Effector memory CD4-positive, alpha-beta T cell (primary cell): ENCODE data around the gene KLHL2.
"Not testable (repeated sequence)": the region's sequence is repeated elsewhere in the genome, so short reads cannot be mapped to it uniquely, and the experiment has no call there.

Experiments used
- DNase-seq, 3 donors: peaks; one replicate each; pipeline ENCODE4 v3.0.0-alpha.2; 2020
- H3K27ac ChIP-seq: 2 replicates; pipeline ENCODE4 v1.7.0; 2013; ENCODE audit warnings: mild to moderate bottlenecking, low read length, moderate library complexity; ENCODE audit not compliant: insufficient read depth, poor library complexity, severe bottlenecking
- H3K27me3 ChIP-seq: replicated peaks from 2 replicates; pipeline ENCODE4 v1.7.0; 2013; ENCODE audit warnings: mild to moderate bottlenecking, low read length; ENCODE audit not compliant: insufficient read depth, control insufficient read depth, poor library complexity, severe bottlenecking
- H3K36me3 ChIP-seq: 2 replicates; pipeline ENCODE4 v1.7.0; 2013; ENCODE audit warnings: mild to moderate bottlenecking, low read length, moderate library complexity; ENCODE audit not compliant: control insufficient read depth, insufficient read depth
- H3K4me1 ChIP-seq: 2 replicates; pipeline ENCODE4 v1.7.0; 2013; ENCODE audit warnings: low read length, mild to moderate bottlenecking; ENCODE audit not compliant: control insufficient read depth, insufficient read depth, poor library complexity, severe bottlenecking
- H3K4me3 ChIP-seq: 2 replicates; pipeline ENCODE4 v1.7.0; 2013; ENCODE audit warnings: low read length, low read depth, mild to moderate bottlenecking; ENCODE audit not compliant: insufficient read depth, poor library complexity, severe bottlenecking
- H3K9me3 ChIP-seq: 2 replicates; pipeline ENCODE4 v1.7.0; 2013; ENCODE audit warnings: mild to moderate bottlenecking, low read length, moderate library complexity; ENCODE audit not compliant: control insufficient read depth

The KLHL2 gene

DNA sequence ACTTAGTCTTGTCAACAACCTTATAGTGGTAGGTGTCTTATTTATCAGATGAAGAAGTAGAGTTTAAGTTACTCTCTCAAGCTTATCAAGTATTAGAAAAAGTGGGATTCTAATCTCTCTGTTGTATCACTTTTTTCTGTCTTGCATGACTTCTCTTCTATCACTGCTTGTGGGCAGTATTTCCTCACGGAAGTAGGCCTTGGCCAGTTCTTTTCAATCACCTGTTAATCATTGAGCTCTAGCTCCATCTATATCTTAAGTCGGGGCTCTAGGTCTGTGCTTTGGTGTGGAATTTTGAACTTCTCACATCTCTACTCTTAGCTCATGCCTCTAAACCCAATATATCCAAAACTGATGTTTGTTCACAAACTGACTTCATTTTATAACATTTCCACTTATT lies 5.3 kb downstream of the KLHL2 start:
- not testable (repeated sequence) for H3K9me3 ChIP-seq, H3K4me1 ChIP-seq, DNase-seq, H3K27me3 ChIP-seq, H3K27ac ChIP-seq, H3K4me3 ChIP-seq, H3K36me3 ChIP-seq

DNA sequence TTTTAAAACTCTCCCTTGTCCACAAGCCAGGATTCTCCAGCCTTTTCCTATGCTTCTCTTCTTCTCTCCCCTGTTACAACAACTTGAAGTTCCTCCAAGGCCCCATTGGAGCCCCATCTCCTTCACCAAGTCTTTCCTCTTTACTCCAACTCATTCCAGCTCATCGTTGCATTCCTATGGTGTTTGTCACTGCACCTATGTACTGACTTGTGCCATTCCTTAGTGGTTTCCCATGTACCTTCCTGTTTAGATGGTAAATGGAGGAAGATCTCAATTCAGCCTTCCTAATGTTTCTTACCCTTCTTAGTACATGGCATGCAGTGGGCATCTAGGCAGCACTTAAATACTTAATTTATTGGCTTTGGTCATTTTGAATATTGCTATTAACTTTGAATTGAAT lies 6.0 kb downstream of the KLHL2 start:
- DNase-seq, H3K27ac ChIP-seq, H3K4me3 ChIP-seq, H3K27me3 ChIP-seq, H3K9me3 ChIP-seq, H3K36me3 ChIP-seq, H3K4me1 ChIP-seq: not testable (repeated sequence)

DNA sequence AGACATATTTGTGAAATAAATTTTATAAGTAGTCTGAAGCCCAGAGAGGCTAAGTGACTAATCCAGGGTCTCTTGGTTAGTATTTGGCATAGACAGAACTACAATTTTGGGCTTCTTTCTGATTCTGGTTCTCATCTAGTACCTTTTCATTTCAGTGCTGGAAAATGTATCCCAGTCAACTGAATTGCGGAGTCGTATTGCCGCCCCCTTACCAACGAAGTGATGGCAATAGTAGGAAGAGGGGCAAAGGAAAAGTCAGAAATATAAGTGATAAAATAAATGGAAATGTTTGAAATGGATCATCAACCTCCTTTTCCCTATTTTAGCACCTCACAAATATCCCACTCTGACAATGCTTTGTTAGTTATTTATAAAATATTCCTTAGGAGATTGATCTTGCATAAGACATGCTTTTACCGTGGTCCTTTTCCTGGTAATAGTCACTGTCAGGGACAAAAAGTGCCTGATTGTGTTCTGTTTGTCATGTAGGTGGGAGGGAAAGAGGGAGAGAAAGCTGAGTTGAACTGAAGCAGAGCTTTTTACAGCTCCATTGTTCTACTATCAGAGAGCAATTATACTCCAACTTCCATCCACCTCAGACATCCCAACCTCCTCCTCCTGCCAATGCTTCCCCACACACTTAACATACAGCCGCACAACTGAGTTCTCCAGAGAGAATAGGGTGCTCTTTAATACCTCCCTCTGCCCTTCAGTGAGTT lies 6.8 kb downstream of the KLHL2 start:
- not testable (repeated sequence) for DNase-seq, H3K27me3 ChIP-seq, H3K4me1 ChIP-seq, H3K36me3 ChIP-seq, H3K27ac ChIP-seq, H3K9me3 ChIP-seq, H3K4me3 ChIP-seq

DNA sequence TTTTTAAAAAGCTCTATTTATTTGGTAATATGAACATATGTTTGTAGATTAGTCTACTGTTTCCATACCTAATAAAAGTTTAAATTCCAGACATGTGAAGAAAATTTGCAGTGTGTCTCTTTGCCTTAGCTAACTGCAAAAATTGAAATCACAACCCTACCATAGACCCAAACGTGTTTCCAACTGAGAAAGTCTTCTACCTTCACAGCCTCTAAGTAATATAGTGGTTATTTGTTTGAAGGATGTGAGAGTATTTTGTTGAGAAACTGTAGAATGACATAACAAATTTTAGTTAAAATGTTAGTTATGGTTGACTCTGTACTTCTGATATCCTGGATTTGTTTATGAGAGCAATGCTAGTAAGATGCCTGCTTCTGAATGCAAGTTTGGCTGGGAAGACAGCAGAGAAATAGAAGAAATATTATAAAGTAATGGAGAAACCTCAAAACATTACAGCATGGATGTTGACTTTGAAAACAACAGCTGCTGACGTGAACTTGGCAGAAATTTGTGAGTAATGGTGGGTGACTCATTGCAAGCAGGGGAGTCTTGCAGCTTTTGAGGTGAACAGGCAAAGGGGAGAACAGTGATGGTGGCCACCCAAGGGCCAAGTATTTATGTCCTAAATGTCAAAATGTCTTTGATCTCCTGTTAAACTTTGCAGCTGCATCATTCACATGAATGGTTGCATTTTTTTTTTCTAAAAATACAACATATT lies 7.8 kb downstream of the KLHL2 start:
- H3K27ac ChIP-seq, H3K36me3 ChIP-seq, H3K4me3 ChIP-seq, H3K4me1 ChIP-seq, H3K27me3 ChIP-seq, H3K9me3 ChIP-seq, DNase-seq: not testable (repeated sequence)

DNA sequence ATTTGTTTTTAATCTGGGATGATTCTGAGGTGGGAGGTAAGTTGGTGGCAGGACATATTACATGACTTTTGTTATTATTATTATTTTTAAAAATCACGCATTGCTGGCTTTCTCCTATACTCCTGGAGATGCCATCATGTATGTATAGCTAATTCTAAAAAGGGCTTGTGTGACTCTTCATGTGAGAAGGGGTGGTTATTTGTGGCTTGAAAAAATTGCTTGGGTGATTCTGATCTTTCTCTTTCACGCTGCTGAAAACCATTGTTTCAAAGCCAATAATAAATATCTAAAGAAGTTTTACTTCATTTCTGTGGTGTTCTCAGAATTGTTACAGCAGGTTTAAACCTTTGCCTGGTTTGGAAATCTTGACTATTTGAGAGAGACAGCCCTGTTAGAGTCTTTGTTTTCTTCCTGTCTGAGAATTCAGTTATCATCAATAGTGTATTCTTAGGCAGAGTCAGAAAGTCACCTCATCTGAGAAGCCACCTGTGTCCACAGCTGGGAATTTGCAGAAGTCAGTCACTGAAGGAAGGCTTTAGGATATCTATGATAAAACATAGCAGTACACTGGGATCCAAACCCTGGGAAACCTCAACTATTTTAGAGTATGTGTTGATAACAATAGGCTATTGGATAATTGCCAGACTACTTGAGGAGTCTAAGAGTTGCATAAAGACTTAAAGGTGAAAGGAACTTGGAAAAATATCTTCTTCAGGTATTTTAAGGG lies 8.6 kb downstream of the KLHL2 start:
- H3K9me3 ChIP-seq, H3K27me3 ChIP-seq, DNase-seq, H3K36me3 ChIP-seq, H3K4me1 ChIP-seq, H3K27ac ChIP-seq, H3K4me3 ChIP-seq: not testable (repeated sequence)

DNA sequence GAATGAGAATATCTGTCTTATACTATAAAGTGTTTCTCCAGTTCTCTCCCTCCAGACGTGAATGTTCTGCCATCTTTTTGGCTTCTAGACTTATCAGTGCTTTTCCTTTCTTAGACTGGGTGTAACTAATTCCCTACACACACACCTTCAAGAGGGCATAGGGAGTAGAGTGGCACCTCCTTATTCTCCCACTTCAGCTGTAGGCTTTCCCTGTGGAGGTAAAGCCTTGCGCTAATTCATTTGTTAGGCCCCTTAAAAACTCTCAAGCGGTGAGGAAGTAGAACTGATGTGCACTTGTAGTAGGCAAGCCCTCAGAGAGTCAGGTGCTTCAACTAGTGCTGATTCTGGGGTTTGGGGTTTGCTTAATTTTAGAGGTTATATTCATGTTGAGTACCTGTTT lies 10.0 kb downstream of the KLHL2 start:
- Histone ChIP-seq H3K36me3 (no peaks in the 10 kb centered on the region), H3K27me3 (no peaks in the 10 kb centered on the region), H3K27ac (no peak overlapping the region), H3K4me3 (no peak overlapping the region), H3K9me3 (no peaks in the 10 kb centered on the region), H3K4me1 (peaks cover 2% of the 10 kb centered on the region)
- no peak for DNase-seq

DNA sequence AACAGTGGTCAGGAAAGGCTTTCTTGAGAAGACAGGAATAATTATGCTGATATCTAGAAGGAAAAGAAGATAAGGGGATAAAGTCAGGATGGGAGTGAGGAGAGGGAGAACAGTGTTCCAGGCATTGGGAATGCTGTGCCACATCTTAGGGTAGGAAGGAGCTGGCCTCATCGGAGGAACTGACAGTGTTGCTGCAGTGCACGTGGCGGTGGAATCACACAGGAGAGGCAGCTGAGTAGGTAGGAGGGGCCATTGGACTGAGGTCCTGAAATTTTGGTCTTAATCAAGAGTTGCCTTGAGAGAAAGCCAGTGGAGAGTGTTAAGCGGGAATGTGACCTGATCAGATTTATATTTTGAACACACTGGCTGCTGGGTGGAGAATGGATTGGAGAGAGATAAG lies 13.9 kb downstream of the KLHL2 start:
- not testable (repeated sequence) for H3K4me1 ChIP-seq, H3K4me3 ChIP-seq, H3K27ac ChIP-seq, H3K9me3 ChIP-seq, H3K36me3 ChIP-seq, H3K27me3 ChIP-seq, DNase-seq

DNA sequence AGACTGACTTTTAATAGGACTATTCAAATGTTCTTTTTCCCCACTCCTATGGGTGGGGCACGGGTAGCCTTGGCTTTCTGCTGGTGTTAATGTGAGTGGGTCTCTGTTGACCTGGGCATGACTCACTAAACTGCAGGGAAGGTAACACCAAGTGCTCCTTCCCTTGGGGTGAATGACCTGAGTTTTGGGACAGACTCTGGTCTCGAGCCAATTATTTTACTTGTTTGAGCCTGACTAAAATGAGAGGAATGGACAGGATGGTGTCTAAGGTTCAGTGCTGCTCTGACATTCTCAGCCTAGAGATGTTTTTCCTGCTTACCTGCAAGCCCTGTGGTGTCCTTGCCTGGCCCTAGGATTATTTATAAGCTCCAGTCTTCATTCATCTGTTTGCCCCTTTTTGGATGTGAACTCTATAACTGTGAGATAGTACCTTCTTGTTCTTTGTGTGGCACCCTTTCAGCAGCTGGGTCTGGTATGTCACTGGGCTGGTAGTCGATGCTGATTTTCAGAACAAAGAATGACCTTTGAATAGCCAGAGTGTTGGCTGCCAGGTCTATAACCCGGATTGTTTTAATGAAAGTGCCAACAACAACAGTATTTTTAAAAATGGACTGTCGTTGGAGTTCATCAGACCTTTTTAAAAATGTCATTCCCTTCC lies 14.8 kb downstream of the KLHL2 start:
- not testable (repeated sequence) for H3K4me3 ChIP-seq, DNase-seq, H3K27ac ChIP-seq

DNA sequence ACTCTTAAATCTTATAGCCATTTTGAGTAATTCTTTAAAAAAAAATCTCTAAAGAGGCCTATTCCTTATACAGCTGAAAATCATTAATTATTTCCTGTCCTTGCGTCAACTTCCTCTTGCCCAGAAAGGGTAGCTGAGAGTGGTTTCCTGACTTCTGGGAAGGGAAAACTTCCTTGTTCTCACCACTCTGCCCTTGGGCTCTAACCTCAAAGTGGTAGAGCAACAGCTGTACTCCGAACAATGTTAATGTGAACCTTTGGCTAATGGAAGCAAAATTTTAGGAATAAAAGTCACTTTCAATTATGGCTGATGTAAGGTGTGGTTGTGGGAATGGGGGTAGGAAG lies 15.3 kb downstream of the KLHL2 start:
- H3K4me1 ChIP-seq, result peaks cover 3% of the 10 kb centered on the region
- DNase-seq, result no peak
- no peak overlapping the region for H3K27ac ChIP-seq

More for the DNA sequence above, 14.8 kb downstream of the KLHL2 start:
- H3K9me3 ChIP-seq, H3K36me3 ChIP-seq, H3K27me3 ChIP-seq, H3K4me1 ChIP-seq: not testable (repeated sequence)

DNA sequence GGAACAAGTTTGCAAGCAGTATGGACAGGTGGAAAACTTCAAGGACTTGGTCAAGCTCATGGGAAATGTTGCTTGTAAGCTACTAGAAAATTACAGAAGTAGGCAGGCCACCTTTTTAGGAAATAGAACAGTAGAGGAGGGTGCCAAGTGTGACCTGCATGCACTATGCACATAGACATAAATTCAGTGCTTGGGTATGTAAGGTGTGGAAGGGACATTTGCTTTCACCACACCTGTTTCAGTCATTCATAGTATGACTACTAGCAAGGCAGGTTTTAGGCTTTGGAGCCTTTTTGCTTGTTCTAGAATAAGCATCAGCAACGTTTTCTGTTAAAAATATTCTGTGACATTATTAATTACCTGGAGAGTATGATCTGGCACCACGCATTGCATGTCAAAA lies 20.0 kb downstream of the KLHL2 start:
- H3K9me3 ChIP-seq, DNase-seq, H3K36me3 ChIP-seq, H3K4me1 ChIP-seq, H3K4me3 ChIP-seq, H3K27me3 ChIP-seq, H3K27ac ChIP-seq: not testable (repeated sequence)

More for the DNA sequence above, 15.3 kb downstream of the KLHL2 start:
- no peaks in the 10 kb centered on the region for H3K36me3 ChIP-seq
- no peaks in the 10 kb centered on the region for H3K9me3 ChIP-seq
- no peaks in the 10 kb centered on the region for H3K27me3 ChIP-seq
- H3K4me3 ChIP-seq, result no peak overlapping the region
